Transverse colon (tissue), 4 donors: ENCODE data around the gene DLK2.

Experiments
- CTCF ChIP-seq, 5 experiments: fragments of 200-600 bp in 3 of 5; fragments of 450-650 bp in 2 of 5; sonication (generic) in 3 of 5; IDR thresholded peaks; 1 replicate in 2 of 5; 2 replicates in 3 of 5; pipeline ENCODE4 v1.5.1; 2016 to 2017; ENCODE audit warnings: antibody characterized with exemption in 5 of 5, inconsistent platforms in 3 of 5, mild to moderate bottlenecking in 2 of 5, moderate library complexity in 1 of 5
- EP300 ChIP-seq: sonication (generic); formaldehyde crosslinking; IDR thresholded peaks from one replicate; pipeline ENCODE4 v1.6.1; 2017; ENCODE audit warnings: antibody characterized with exemption, low read depth
- POLR2A ChIP-seq: fragments of 450-650 bp; IDR thresholded peaks from one replicate; pipeline ENCODE4 v1.6.1; 2016; ENCODE audit warnings: antibody characterized with exemption, mild to moderate bottlenecking, moderate library complexity
- POLR2AphosphoS5 ChIP-seq, 3 donors: sonication (generic); formaldehyde crosslinking; IDR thresholded peaks; one replicate each; pipeline ENCODE4 v1.6.1; 2016; ENCODE audit warnings: antibody characterized with exemption in 3 of 3

- TF ChIP-seq POLR2A, result no peak
- no peak for TF ChIP-seq CTCF (IDR thresholded peaks at IDR 0.05)
- no peak for TF ChIP-seq POLR2AphosphoS5 (IDR thresholded peaks at IDR 0.05)
- TF ChIP-seq EP300, result no peak
These were observed 39.0 kb upstream of the DLK2 start for GRCh38 chr6:43494321-43494720.
